Heart right ventricle (tissue), 16 donors: ENCODE results near the gene HPS6. TPM values are rescaled to one million over a fixed set of nuclear protein-coding genes. Genes with fewer than 3 reads are reported as not detected.
"Not testable (repeated sequence)": the region's sequence is repeated elsewhere in the genome, so short reads cannot be mapped to it uniquely, and the experiment has no call there.

ENCODE experiments used
- ATAC-seq, 8 donors: fragments of 200-7000 bp; cut with Tn5 transposase; one replicate each; pipeline ENCODE4 v1.9.1; 2020; ENCODE audit warnings: mild to moderate bottlenecking in 8 of 8, moderate library complexity in 8 of 8, moderate number of reproducible peaks in 1 of 8
- DNase-seq, 2 donors: peaks; one replicate each; pipeline ENCODE4 v3.0.0-alpha.2; 2020
- H3K27ac ChIP-seq, 10 donors: fragments of 200-600 bp; sonication (generic) in 2 of 10; one replicate each; pipeline versions ENCODE4 v1.5.0 to v1.8.0; 2020 to 2022; ENCODE audit warnings: mild to moderate bottlenecking in 3 of 10
- H3K27me3 ChIP-seq, 7 donors: fragments of 200-600 bp; one replicate each; pipeline ENCODE4 v1.8.0; 2021 to 2022; ENCODE audit warnings: mild to moderate bottlenecking in 2 of 7
- H3K36me3 ChIP-seq, 9 donors: fragments of 200-600 bp; sonication (generic) in 1 of 9; one replicate each; pipeline versions ENCODE4 v1.5.0 to v1.8.0; 2020 to 2022; ENCODE audit warnings: mild to moderate bottlenecking in 2 of 9
- H3K4me1 ChIP-seq, 9 donors: fragments of 200-600 bp; sonication (generic) in 1 of 9; one replicate each; pipeline versions ENCODE4 v1.5.0 to v1.8.0; 2020 to 2022; ENCODE audit warnings: mild to moderate bottlenecking in 4 of 9
- H3K4me3 ChIP-seq, 10 donors: fragments of 200-600 bp; sonication (generic) in 2 of 10; one replicate each; pipeline versions ENCODE4 v1.5.0 to v1.8.0; 2020 to 2022; ENCODE audit warnings: mild to moderate bottlenecking in 7 of 10, moderate library complexity in 2 of 10
- H3K9me3 ChIP-seq, 11 donors: fragments of 200-600 bp in 10 of 11; sonication (generic) in 2 of 11; one replicate each; pipeline versions ENCODE4 v1.5.0 to v1.8.0; 2013 to 2022; ENCODE audit warnings: mild to moderate bottlenecking in 2 of 11, control low read depth in 1 of 11, moderate library complexity in 1 of 11
- CTCF ChIP-seq, 9 donors: fragments of 200-600 bp; sonication (generic) in 2 of 9; IDR thresholded peaks; one replicate each; pipeline versions ENCODE4 v1.5.0 to v1.8.0; 2021 to 2022; ENCODE audit warnings: antibody characterized with exemption in 9 of 9, mild to moderate bottlenecking in 5 of 9, moderate library complexity in 1 of 9
- WGBS, 2 donors: extraction: QIAGEN DNeasy Blood & Tissue Kit; methylation state at CpG; one replicate each; pipeline ENCODE4 v1.1.7; 2013; ENCODE audit warnings: inconsistent platforms in 1 of 2; 5-methylcytosine and 5-hydroxymethylcytosine counted together
- intact Hi-C, 10 donors: fragments of 100-400 bp; cut with DNase I; formaldehyde crosslinking; loops; one replicate each; pipeline versions ENCODE4 v1.11.1 to v1.14.2; 2022
- polyA plus RNA-seq, 2 donors: library from polyadenylated mRNA; stranded (reverse); fragments of 200-250 nt; gene quantifications; one replicate each; pipeline ENCODE4 v1.2.3, GENCODE V29; 2013
- total RNA-seq, 10 donors: library from RNA; stranded (reverse); fragmentation: NEBNext Ultra II Directional in 3 of 10; extraction: Animal tissue kit (Norgen Biotek cat#: 25700) in 3 of 10; gene quantifications; one replicate each; pipeline versions ENCODE4 v1.2.1 to v1.2.4, GENCODE V29; 2021 to 2023
- donor health status: Arrhythmogenic right ventricular cardiomyopathy.
- donor health status: ischemic (EF 13 %, LVEDD 7.1; RV severe dilation, severe dysfunction).
- donor health status: healthy with polysubstance abuse.
- donor health status: DM: no; HTN: yes; CAD: no.
- donor health status: DM: no; HTN: no; CAD: no.
- donor health status: ischemic (EF 25% LVEDD 6.9; RV normal size, moderate dysfunction).
- donor health status: ischemic (EF 25% LVEDD 5.7; RV mildly dilated, moderate dysfunction).
- donor health status: healthy.
- donor health status: DM: yes; HTN: yes; CAD: no.
- donor health status: Ischemic cardiomyopathy.
- donor health status: ischemic (EF 35%, LVEDD 5.7; RV mildly dilated, moderate dysfunction).
- donor health status: nonischemic (EF 11% LVEDD 7.7; RV severe dilation, severe dysfunction).
- donor health status: DM: yes; HTN: yes; CAD: no.
- donor health status: PGD.
- donor health status: ischemic (EF 29% LVEDD 5.4; RV normal size, mild dysfunction).
- donor health status: nonischemic (EF 23%, LVEDD 6.1; RV moderate dilation, normal function).

HPS6 gene
- total and polyA plus RNA-seq, 12 donors, result 8.2 to 13.6 (median 10.6) TPM

DNA sequence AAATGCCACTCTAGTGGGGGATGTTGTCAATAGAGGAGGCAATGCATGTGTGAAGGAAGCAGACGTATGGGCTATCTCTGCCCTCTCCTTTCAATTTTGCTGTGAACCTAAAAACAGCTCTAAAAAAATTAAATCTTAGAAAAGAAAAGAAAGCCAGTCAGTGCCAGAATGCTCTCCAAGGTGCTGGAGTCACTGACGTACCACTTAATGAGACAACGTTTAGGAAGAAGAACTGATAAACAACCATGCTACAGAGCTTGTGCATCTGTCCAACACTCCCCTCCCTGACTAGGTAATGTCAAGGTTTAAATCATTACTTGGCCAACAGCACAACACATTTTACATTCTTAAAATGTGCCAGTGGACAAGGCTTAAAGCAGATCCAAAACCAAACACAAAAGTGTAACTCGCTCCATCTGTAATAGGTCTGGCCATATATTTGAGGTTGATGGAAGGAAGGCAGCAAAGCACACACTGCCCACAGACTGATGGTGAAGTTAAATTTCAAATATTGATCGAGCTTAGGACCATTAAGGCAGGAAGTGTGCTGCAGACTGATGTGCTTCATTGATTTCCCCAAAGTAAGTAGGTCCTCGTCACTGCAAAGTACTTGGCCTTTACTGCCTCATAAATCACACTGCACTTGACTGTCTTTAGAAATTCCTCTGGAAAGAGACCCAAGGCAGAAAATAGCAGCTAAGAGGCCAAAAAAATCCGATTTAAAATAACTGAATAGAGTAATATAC lies 24.7 kb upstream of the HPS6 start:
- H3K9me3 ChIP-seq, result no peaks in the 10 kb centered on the region
- H3K4me1 ChIP-seq, result peaks cover 0 to 31% (median 0%) of the 10 kb centered on the region in 9 donors
- H3K27ac ChIP-seq, result no peak overlapping the region
- no peaks in the 10 kb centered on the region for H3K27me3 ChIP-seq
- H3K36me3 ChIP-seq, result peaks cover 0 to 44% (median 10%) of the 10 kb centered on the region in 9 donors
- ATAC-seq, result no peak
- intact Hi-C loops, result no loop called here
- no peak for TF ChIP-seq CTCF (IDR thresholded peaks at IDR 0.05)
- no peak for DNase-seq
- H3K4me3 ChIP-seq, result no peak overlapping the region
- 68% methylated on average over 7 of the region's 7 CpGs for WGBS, 2 donors

DNA sequence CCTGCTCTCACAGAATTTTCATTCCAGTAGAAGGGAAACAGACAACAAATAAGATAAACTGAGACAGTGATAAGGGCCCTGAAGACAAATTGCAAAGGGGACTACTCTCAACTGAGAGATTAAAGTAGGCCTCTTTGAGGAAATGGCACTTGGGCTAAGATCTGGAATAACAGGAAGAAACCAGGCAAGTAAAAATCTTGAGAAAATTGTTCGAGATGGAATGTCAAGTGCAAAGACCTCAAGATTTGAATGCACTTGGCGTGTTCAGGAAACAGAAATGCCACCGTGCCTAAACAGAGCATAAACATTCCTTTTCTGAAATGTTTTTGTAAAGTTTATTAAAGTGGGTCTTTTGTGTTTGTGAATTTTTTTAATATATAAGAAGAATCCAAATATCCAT lies 19.9 kb upstream of the HPS6 start:
- intact Hi-C loops, result no loop called here
- ATAC-seq (no peak), DNase-seq (no peak)
- Histone ChIP-seq H3K4me3 (no peak overlapping the region), H3K27ac (no peak overlapping the region), H3K9me3 (no peaks in the 10 kb centered on the region), H3K27me3 (no peaks in the 10 kb centered on the region), H3K4me1 (peaks cover 0 to 44% (median 0%) of the 10 kb centered on the region in 9 donors), H3K36me3 (peaks cover 0 to under 1% (median 0%) of the 10 kb centered on the region in 9 donors)
- 76 to 77% methylated on average over 3 of the region's 3 CpGs for WGBS, 2 donors
- TF ChIP-seq CTCF (IDR thresholded peaks at IDR 0.05), result no peak

GRCh38 chr10:102046095-102046494 lies 19.1 kb upstream of the HPS6 start:
- H3K4me3 ChIP-seq, result no peak overlapping the region
- TF ChIP-seq CTCF (IDR thresholded peaks at IDR 0.05), result no peak
- no peak overlapping the region for H3K27ac ChIP-seq
- DNase-seq, result no peak
- peaks cover 0 to 44% (median 0%) of the 10 kb centered on the region in 9 donors for H3K4me1 ChIP-seq
- no peaks in the 10 kb centered on the region for H3K27me3 ChIP-seq
- WGBS, 2 donors, result 94 to 100% methylated on average over 2 of the region's 2 CpGs
- H3K36me3 ChIP-seq, result no peaks in the 10 kb centered on the region
- ATAC-seq, result no peak
- no peaks in the 10 kb centered on the region for H3K9me3 ChIP-seq
- intact Hi-C loops, result no loop called here

DNA sequence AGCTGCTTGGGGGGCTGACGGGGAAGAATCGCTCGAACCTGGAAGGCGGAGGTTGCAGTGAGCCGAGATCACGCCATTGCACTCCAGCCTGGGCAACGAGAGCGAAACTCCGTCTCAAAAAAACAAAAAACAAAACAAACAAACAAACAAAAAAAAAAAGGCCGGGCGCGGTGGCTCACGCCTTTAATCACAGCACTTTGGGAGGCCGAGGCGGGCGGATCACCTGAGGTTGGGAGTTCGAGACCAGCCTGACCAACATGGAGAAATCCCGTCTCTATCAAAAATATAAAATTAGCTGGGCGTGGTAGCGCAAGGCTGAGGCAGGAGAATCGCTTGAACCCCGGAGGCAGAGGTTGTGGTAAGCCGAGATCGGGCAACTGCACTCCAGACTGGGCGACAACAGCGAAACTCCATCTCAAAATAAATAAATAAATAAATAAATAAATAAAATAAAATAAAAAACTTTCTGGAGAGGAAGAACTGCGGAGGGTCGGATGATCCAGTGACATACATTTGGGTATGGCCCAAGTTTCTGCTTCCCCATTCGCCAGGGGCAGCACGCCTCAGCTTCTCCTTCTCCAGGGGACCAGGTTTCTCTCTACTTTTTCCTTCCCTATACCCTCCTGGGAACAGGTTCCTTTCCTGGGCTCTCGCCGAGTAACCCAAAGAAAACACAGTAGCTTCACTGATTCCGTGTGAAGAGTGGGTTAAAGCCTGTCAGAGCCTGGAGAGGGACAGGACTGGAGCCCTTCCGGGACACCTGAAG lies 10.1 kb upstream of the HPS6 start:
- not testable (repeated sequence) for DNase-seq, H3K36me3 ChIP-seq, H3K27me3 ChIP-seq, H3K9me3 ChIP-seq
- intact Hi-C loops, result loop anchor here in 1 of 10 donors (5.0 kb wide), 1 partner anchor 62 kb away; no protein-coding TSS in a partner anchor
- 68 to 70% methylated on average over 33 to 34 of the region's 34 CpGs for WGBS, 2 donors
- H3K27ac ChIP-seq, result peak overlapping the region; percentile 85 to 98 (median 95)
- peaks cover 0 to 48% (median 32%) of the 10 kb centered on the region in 9 donors for H3K4me1 ChIP-seq
- ATAC-seq, result peak in 6 of 8 donors; percentile 4 to 40 (median 22)
- H3K4me3 ChIP-seq, result peak overlapping the region; percentile 77 to 96 (median 87)
